GM04503 (cell line): ENCODE measurements around the gene ARNT2.

Source experiments
- DNase-seq: peaks from one replicate; pipeline ENCODE4 v3.0.0-alpha.2; 2012; ENCODE audit warnings: low read depth

Gene ARNT2

DNA sequence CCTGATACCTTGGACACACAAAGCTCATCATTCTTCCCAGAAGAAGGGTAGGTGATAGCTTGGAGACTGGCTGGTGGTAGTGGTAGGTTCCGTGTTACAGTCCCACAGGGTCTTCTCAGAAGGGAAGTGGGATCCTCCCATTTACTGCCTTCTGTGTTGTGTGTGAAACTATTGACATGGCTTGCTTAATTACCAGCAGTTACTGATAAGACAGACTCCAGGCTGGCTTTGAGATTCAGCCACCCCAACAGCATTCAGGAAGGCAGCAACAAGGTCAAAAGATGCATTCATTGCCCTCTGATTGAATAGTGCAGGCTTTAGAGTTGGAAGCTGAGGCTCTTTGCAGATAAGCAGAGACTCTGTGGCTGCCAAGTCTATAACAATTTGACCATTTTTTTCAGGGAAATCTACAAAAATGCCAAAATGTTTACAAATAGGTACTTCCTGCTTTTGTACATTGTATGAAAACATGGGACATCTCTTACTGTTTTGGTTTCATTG lies 7.7 kb downstream of the ARNT2 start:
- no peak for DNase-seq

GRCh38 chr15:80414546-80415357 lies 10.6 kb downstream of the ARNT2 start:
- DNase-seq, result no peak

DNA sequence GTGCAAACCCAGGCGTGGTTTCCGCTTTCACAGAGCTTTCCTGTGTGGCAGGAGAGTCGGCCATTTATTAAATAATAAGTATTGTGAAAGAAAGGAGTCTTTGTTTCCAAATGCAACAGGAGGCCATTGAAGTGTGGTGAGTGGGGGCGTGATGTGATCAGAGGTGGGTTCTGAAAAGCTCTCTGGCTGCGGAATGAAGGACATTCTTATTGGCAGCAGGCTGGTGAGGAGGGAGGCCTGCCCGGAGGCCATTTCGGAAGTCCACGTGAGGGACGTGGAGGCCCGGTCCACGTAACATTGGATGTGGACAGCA lies 11.1 kb downstream of the ARNT2 start:
- DNase-seq, result no peak

GRCh38 chr15:80416702-80417101 lies 12.5 kb downstream of the ARNT2 start:
- no peak for DNase-seq

GRCh38 chr15:80418892-80419537 lies 14.8 kb downstream of the ARNT2 start:
- DNase-seq, result no peak

DNA sequence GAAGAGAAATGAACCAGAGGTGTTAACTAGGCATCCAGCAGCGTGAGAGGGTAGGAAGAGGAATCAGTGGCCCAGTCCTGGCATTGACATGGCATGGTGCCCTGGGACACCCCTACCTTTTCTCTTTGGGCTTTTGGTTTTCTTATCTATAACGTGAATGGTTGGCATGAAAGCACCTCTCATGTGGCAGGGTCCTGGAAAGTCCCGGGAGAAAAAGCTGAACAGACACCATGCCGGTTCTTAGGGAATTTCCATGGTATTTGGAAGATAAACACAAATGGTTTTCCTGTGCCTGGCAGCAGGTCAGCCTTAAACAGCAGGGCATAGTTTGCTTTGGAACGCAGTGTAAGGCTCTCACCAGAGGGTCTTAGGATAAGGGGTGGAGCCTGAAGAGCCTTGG lies 15.4 kb downstream of the ARNT2 start:
- no peak for DNase-seq

DNA sequence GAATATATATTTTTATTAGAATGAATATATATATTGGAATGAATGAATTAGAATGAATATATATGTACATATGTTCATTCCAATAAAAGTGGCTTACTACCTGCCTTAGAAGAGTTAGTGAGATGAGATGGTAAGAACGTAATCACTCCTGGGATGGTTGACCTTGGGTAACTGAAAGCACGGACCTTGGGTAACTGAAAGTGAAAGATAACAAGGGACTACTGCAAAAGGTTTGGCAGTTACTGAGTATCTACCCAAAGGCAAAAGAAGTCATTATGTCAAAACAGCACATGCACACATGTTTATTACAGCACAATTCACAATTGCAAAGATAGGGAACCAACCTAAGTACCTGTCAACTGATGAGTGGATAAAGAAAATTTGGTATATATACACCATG lies 16.5 kb downstream of the ARNT2 start:
- no peak for DNase-seq

DNA sequence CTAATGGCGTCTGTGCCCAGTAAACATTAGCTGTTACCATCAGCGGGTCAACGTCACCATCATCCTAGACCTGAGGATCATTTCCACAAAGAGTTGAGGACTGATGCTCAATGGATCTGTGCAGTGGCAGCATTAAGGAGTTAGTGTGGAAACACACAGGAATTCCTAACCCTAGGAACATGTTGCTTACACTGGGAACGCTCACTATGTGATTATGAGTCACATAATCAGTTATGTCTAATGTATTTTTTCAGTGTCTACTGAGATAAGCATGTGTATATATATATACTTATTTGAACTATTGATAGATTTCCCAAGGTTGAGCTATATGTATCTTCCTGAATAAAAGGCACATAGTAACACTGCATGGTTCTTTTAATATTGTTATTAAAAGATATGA lies 19.0 kb downstream of the ARNT2 start:
- no peak for DNase-seq

DNA sequence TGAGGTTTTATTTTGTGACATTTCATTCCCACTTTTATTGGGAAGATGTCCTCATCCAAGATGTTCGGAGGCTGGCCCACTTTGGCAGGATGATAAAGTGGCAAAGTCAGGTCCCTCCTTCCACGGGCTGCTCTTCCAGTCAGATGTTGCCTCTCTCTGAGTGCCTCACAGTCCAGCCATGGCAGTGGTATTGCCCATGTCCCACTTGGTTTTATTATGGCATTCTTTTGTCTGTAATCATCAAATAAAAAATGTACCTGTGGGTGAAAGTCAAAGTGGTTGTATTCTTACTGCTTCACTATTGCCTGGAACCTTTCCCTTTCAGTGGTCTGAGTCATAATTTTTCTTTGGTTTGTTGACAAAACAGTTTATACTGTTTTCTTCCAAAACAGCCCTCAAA lies 20.2 kb downstream of the ARNT2 start:
- no peak for DNase-seq

DNA sequence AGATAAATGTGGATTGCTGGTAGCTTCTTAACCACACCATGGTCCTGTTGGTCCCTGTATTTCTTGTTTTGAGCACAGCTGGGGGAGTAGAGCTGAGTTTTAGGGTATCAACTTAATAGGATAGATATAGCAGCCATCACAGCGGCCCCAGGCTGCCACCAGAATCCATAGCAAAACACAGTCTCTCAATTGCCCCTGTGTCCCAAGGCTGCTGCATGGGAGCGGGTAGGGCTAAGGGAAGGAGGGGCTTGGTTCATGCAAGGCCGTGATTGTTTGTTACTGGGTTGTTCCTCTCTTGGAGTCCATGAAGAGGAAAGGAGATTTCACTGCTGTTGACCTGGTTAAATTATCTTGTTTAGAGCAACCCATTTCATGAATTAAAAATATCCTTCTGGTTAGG lies 22.1 kb downstream of the ARNT2 start:
- no peak for DNase-seq

GRCh38 chr15:80429964-80430363 lies 25.8 kb downstream of the ARNT2 start:
- no peak for DNase-seq

DNA sequence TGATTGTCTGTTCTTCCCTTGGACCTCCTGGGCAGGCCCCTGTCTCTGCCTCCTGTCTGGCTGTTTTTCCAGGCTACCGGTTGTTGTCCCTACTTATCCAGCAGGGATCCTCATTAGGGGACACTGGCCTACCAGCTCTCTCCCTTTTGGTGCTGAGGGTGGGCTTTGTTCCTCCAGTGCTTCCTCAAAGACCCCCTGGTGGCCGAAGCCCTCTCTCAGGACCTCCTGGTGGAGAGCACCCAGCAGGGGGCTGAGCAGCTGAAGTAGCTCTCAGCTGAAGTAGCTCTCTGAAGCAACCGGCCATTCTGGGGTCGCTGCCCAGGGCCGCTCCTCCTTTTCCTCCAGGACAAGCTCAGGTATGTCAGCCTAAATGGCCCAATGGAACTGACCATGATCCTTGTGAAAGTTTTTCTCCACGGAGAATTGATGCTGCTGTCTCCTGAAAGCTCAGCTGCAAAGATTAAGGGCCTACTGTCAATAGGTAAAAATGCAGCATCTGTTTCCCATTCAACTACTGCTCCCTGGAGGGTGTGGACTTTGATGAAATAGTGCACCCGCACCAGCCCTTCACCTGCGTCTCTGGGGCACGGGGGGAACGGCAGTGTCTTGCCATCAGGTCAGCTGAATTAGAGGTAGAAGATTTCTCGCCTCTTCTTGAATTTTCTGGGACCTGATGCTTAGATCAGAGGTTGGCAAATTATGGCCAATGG lies 27.6 kb downstream of the ARNT2 start:
- no peak for DNase-seq

- no peak for DNase-seq
These were observed 28.1 kb downstream of the ARNT2 start for GRCh38 chr15:80432345-80432702.

- DNase-seq, result no peak
These were observed 29.7 kb downstream of the ARNT2 start for GRCh38 chr15:80433836-80434235.

GRCh38 chr15:80434926-80435720 lies 30.9 kb downstream of the ARNT2 start:
- no peak for DNase-seq

DNA sequence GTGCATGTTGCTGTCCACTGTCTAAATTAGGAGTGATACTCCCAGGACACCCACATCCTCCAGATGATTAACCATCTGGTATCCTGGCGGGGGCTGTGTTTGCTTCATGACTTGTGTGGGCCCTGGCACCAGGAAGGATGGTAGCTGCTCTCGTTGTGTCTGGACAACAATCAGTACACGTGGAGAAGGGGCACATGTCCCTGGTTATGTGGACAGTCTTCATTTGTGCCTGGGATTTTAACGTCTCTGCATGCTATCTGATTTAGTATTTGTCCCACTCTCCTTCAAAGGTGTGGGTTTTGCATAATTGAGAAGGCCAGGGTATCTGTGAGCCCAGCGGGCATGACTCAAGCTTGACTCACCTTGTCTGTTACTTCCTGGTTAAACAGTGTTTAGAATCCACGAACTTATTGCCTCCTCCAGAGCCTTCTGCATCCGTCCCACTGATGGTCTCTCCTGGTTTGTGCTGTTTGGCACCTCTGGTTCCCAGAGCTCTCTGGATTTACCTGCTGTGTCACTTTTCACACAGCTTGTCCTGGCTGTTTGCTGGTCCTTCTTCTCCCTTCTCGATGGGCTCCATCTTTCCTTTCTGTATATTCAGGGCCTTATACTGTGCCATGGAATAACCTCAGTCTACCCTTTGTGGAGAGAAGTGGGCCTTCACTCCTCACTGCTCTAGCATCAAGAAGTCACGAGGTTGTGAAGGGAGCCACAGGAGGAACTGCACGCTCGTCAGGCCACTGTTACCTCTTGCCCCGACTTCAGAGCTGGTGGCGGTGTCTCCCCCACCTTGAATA lies 32.5 kb downstream of the ARNT2 start:
- no peak for DNase-seq

DNA sequence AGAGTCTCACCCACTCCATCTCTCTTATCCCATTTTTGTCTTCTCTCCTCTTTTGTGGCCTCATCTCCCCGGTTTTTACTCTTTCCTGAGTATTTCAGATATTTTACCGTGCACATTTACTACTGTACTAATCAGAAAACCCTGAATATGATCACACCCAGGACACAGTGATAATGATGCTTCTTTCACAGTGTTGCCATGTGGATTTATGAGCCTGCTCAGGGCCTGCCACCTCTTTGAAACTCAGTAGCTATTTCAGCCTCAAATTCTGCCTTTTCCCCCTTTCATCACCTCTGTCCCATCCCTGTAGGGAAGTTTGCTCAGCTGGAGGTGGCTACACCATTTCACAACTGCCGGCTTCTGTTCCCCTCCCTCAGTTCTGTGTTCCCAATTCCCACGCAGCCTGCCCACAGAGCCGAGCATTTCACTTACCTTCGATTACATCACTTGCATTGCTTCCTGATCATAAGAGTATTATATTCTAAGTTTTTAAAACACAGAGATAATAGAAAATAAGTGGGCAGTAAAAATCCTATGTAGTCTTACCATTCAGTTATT lies 33.2 kb downstream of the ARNT2 start:
- DNase-seq, result no peak

DNA sequence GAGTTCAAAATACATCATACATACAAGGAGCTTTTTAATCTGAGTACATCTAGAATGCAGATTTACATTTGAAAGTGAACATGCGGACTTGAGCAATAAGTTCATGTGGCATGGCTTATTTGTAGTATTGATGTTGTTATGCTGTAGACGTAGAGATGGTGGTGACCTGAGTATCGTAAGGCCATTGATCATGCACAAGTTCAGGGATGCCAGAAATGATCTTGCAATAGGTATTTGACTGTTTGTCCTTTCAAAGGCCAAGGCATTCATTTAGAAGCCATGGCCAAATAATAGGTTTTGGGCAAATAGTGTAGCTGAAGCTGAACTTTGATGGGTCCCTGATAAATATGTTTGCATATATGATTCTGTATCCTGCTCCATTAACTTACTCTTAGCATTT lies 35.0 kb downstream of the ARNT2 start:
- no peak for DNase-seq

- no peak for DNase-seq
These were observed 35.8 kb downstream of the ARNT2 start for GRCh38 chr15:80440024-80440423.

DNA sequence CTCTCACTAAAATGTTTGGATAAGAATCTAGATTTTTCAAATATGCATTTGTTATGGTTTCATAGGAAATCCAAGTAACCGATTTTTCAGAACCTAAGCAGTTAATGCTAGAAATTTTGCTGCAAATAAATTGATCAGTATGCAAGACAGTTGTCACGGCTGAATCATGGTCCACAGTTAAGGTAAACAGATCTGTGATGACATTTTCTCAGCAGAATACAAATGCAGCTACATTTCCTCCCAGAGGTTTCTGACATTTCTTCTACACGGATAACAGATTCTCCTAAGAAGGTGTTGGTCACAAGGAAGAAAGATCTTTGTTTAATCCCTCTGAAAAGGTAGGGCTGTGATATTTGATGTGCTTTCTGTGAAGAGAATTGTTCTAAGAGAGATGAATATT lies 36.9 kb downstream of the ARNT2 start:
- DNase-seq, result no peak

DNA sequence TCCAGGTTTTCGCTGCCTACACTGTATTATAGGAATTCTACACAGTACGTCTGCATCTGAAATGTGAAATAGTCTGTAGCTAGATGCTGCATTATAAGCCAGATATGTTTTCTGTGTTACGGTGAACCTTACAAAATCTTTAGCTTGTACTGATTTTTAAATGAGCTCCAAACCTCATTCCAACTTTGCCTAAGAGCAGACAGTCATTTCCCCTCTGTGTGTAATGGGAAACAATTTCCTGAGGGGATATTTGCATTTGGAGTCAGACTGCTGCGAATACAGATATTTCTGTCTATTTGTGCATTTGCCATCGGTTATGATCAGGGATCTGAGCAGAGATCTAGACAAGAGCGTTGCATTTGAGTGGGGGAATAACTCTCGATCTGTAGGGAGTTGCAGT lies 37.5 kb downstream of the ARNT2 start:
- DNase-seq, result no peak
